GM12864 (cell line): ENCODE results near the gene APRT.
"Not testable (repeated sequence)": the region's sequence is repeated elsewhere in the genome, so short reads cannot be mapped to it uniquely, and the experiment has no call there.

Experiments used
- DNase-seq: peaks from one replicate; pipeline ENCODE4 v3.0.0-alpha.2; 2011; ENCODE audit warnings: low read depth
- H3K4me3 ChIP-seq: 2 replicates; pipeline ENCODE4 v1.5.1; 2011; ENCODE audit warnings: mild to moderate bottlenecking, low read depth, low read length, control low read depth
- TF ChIP-seq, protein P1 (sequence below): IDR thresholded peaks from 2 replicates; pipeline ENCODE4 v1.5.1; 2011; ENCODE audit warnings: low read depth, mild to moderate bottlenecking, moderate library complexity, low read length, control low read depth, inconsistent platforms; ENCODE audit errors: missing control alignments

Gene APRT

DNA sequence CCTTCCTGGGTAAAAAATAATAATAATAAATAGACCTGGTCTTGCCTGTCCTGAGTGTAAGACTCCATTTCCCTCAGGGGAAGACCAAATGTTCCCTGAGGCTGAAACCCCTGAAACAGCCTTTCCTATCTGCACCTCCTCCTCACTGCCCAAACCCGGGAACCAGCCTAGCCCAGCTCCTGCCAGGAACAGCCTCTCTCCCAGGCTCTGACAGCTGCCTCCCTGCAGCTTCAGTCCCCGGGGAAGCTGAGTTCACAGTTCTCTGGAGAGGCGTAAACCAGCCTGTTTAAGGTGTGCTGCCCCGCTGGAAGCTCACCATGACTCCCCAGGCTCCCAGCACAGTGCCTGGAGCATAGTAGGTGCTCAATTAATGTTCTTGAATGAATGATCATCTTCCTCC lies 15.4 kb downstream of the APRT start:
- DNase-seq: no peak
- H3K4me3 ChIP-seq: no peak overlapping the region
- TF ChIP-seq, protein P1, sequence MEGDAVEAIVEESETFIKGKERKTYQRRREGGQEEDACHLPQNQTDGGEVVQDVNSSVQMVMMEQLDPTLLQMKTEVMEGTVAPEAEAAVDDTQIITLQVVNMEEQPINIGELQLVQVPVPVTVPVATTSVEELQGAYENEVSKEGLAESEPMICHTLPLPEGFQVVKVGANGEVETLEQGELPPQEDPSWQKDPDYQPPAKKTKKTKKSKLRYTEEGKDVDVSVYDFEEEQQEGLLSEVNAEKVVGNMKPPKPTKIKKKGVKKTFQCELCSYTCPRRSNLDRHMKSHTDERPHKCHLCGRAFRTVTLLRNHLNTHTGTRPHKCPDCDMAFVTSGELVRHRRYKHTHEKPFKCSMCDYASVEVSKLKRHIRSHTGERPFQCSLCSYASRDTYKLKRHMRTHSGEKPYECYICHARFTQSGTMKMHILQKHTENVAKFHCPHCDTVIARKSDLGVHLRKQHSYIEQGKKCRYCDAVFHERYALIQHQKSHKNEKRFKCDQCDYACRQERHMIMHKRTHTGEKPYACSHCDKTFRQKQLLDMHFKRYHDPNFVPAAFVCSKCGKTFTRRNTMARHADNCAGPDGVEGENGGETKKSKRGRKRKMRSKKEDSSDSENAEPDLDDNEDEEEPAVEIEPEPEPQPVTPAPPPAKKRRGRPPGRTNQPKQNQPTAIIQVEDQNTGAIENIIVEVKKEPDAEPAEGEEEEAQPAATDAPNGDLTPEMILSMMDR: no peak

DNA sequence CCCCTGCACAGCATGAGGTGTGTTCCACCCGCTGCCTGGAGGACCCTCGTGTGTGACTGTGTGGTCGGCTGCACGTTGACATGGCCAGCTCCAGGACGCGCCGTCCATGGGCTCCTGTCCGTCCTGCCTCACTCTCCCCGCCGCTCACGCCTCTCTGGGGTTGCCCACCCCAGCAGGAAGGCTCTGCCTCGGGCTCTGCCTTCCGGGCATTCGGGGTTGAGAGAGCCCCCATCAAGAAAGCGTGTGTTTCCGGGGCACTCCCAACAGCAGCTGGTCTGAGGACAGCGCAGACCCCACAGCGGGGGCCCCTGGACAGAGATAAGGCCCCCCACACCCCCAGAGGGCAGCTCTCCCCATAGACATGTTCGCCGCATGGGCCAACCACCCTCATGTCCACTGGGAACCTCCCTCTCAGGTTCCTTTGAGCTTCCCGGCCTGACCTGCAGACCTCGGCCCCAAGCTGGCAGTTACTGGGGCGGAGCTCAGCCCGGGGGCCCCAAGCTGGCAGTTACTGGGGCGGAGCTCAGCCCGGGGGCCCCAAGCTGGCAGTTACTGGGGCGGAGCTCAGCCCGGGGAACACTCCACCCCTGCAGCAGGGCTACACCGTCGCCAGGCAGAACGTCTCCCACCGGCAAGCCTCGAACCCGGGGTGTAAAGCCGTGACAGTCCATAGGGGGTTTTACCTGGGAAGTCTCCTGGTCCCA lies 18.3 kb downstream of the APRT start:
- no peak for DNase-seq
- TF ChIP-seq, protein P1: no peak
- no peak overlapping the region for H3K4me3 ChIP-seq

DNA sequence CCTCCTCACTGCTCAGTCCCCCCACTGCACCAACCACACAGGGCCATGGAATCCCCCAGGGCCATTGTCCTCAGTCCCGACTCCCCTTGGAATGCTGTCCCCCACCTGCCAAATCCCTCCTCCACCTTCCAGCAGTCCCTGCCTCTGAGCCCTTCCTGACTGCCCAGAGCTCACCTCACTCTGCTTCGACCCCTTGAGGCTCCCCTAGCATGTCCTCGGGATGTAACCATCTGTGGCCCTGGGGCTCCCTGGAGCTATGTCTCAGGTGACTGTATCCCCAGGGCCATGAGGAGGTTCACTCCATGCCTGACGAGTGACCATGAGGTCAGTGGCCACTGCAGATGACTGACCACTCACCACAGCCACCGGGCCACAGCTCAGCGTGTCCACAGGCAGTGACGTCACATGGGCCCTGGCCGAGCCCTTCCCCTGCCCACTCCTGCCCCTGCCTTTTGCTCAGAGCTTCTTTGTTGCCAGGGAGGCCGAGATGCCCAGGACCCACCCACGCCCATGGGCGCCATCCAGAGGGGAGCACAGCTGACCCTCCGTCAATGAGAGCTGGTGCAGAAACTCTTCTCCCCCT lies 19.0 kb downstream of the APRT start:
- H3K4me3 ChIP-seq: no peak overlapping the region

DNA sequence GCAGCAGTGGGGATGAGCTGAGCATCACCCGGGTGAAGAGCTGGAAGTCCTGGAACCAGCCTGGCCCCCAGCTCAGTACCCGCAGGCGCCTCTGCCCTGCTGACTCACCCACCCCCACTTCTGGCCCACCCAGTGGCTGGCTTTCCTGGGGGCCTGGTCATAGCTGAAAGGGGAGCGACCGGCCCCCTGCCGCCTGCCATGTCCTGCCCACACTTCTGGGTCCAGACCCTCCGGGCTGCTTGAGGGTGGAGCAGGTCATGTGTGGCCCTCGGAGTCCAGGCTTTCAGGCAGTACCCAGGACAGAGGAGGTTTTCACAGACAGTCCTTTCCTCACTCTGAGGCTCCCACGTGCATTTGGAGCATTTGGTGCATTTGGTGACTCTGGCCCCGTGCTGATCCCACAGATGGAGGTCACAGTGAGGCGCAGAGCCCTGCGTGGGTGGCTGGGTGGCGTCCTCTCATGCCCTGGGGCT lies 19.6 kb downstream of the APRT start:
- H3K4me3 ChIP-seq: no peak overlapping the region
- TF ChIP-seq, protein P1: no peak
- DNase-seq: no peak

More for the DNA sequence above, 19.0 kb downstream of the APRT start:
- TF ChIP-seq, protein P1: no peak
- no peak for DNase-seq

DNA sequence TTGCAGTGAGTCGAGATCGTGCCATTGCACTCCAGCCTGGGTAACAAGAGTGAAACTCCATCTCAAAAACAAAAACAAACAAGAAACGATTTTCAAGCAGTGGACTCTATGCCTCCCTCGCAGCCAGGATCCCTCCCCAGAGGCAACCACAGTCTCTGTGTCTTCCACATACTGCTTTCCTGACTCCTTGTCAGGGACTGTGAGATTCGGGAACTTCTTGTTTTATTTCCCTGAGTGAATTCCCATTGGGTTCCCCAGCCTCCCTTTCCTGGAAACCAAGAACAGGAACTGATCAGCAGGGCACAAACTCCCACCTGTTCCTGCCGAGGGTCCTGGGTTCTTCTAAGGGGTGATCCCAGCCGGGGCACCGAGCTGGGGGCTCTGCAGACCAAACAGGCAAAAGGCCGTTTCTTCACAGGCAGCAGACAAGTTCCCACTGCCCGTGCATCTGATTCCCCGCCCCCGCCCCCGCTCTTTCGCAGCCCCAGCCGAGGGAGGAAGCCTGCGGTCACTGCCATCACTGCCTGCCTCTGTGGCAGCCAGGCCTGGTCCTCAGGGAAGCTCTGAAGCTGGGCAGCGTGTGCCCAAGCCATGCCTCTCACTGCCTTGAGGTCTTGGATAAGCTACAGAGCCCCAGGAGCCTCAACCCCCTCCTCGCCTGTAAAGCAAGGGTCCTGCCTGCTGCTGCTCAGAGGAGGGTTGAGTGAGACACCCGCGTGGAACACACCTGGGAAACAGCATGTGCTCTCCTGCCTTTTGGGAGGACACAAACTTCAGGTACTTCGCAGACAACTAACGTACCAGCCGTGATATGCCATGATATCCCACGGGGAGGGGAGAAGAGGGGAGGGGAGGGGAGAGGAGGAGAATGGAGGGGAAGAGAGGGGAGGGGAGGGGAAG lies 21.2 kb downstream of the APRT start:
- TF ChIP-seq, protein P1: no peak
- no peak for DNase-seq
- peak overlapping the region; percentile 6; the same call in 1 of the 2 replicates for H3K4me3 ChIP-seq

DNA sequence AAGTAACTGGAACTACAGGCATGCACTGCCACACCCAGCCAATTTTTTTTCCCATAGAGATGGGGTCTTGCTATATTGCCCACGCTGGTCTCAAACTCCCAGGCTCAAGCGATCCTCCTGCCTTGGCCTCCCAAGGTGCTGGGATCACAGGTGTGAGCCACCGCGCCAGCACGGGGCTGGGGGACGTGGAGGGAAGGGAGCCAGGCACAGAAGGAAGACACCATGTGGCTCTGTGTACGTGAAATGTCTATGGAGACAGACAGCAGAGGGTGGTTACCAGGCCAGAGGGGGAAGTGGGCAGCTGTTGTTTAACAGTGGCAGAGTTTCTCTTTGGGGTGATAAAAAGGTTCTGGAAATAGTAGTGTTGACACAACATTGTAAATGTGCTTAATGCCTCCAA lies 22.1 kb downstream of the APRT start:
- DNase-seq: no peak
- TF ChIP-seq, protein P1: no peak
- H3K4me3 ChIP-seq: no peak overlapping the region

DNA sequence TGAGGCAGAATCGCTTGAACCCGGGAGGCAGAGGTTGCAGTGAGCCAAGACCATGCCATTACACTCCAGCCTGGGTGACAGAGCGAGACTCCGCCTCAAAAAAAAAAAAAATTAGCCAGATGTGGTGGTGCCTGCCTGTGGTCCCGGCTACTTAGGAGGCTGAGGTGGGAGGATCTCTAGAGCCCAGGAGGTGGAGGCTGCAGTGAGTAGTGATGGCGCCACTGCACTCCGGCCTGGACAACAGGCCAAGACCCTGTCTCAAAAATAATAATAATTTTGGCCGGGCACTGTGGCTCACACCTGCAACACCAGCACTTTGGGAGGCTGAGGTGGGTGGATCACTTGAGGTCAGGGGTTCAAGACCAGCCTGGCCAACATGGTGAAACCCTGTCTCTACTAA lies 23.0 kb downstream of the APRT start:
- not testable (repeated sequence) for H3K4me3 ChIP-seq, DNase-seq
